CD4-positive, alpha-beta T cell (primary cell): ENCODE data around the gene CHPF2. TPM values are rescaled to one million over a fixed set of nuclear protein-coding genes. Genes with fewer than 3 reads are reported as not detected.

Source experiments
- ATAC-seq: fragments of 200-7000 bp; cut with Tn5 transposase; one replicate; pipeline ENCODE4 v1.10.0; 2022; ENCODE audit warnings: mild to moderate bottlenecking; ENCODE audit not compliant: poor library complexity
- CTCF ChIA-PET: fragments of 350-600 bp; sonication (Branson Sonifier 250); formaldehyde crosslinking; loops from one replicate; lab custom pipeline; 2021; ENCODE audit warnings: antibody characterized with exemption, inconsistent platforms; lab: Charles Lee
- POLR2A ChIA-PET: fragments of 350-600 bp; sonication (Branson Sonifier 250); formaldehyde crosslinking; loops from one replicate; lab custom pipeline; 2021; ENCODE audit warnings: antibody characterized with exemption, inconsistent platforms; lab: Charles Lee
- DNase-seq, 14 experiments: peaks; one replicate each; pipeline ENCODE4 v3.0.0-alpha.2; 2013 to 2020; ENCODE audit warnings: mixed read lengths in 2 of 14
- H3K27ac ChIP-seq, 2 donors: one replicate each; pipeline versions ENCODE4 v1.5.1 to v1.7.0; 2013; ENCODE audit warnings: low read length in 2 of 2, low read depth in 1 of 2, mild to moderate bottlenecking in 1 of 2
- H3K27me3 ChIP-seq, 2 experiments: 1 replicate in 1 of 2; 2 replicates in 1 of 2; pipeline versions ENCODE4 v1.6.1 to v1.7.0; 2013; ENCODE audit warnings: low read length in 2 of 2, control low read depth in 1 of 2, mild to moderate bottlenecking in 1 of 2, moderate library complexity in 1 of 2; ENCODE audit not compliant: insufficient read depth in 2 of 2, control insufficient read depth in 1 of 2
- H3K36me3 ChIP-seq: one replicate; pipeline ENCODE4 v1.6.1; 2013; ENCODE audit warnings: low read length, control low read depth; ENCODE audit not compliant: insufficient read depth
- H3K4me1 ChIP-seq: one replicate; pipeline ENCODE4 v1.6.1; 2013; ENCODE audit warnings: low read length, control low read depth; ENCODE audit not compliant: insufficient read depth
- H3K4me3 ChIP-seq: one replicate; pipeline ENCODE4 v1.5.1; 2013; ENCODE audit warnings: mild to moderate bottlenecking, low read length, moderate library complexity
- H3K9me3 ChIP-seq, 2 experiments: 1 replicate in 1 of 2; 2 replicates in 1 of 2; pipeline versions ENCODE4 v1.6.1 to v1.7.0; 2013; ENCODE audit warnings: low read length in 2 of 2, mild to moderate bottlenecking in 2 of 2, control low read depth in 1 of 2, moderate library complexity in 1 of 2; ENCODE audit not compliant: control insufficient read depth in 1 of 2, insufficient read depth in 1 of 2
- H3K27ac Mint-ChIP-seq: one replicate; pipeline ENCODE4 v1.8.0; 2020; ENCODE audit warnings: mixed read lengths
- H3K27me3 Mint-ChIP-seq: one replicate; pipeline ENCODE4 v1.8.0; 2021; ENCODE audit warnings: mixed read lengths
- H3K36me3 Mint-ChIP-seq: one replicate; pipeline ENCODE4 v1.8.0; 2021; ENCODE audit warnings: low read depth, mixed read lengths
- H3K4me1 Mint-ChIP-seq: one replicate; pipeline ENCODE4 v1.8.0; 2021; ENCODE audit warnings: low read depth, mixed read lengths
- H3K4me3 Mint-ChIP-seq: one replicate; pipeline ENCODE4 v1.8.0; 2020; ENCODE audit warnings: mild to moderate bottlenecking, mixed read lengths
- H3K9me3 Mint-ChIP-seq: one replicate; pipeline ENCODE4 v1.8.0; 2020; ENCODE audit warnings: mixed read lengths
- CTCF ChIP-seq: fragments of 200-600 bp; IDR thresholded peaks from one replicate; pipeline ENCODE4 v1.8.0; 2022; ENCODE audit warnings: antibody characterized with exemption, mild to moderate bottlenecking
- intact Hi-C, 2 experiments: fragments of 100-400 bp; cut with DNase I in 1 of 2; cut with micrococcal nuclease in 1 of 2; formaldehyde crosslinking; loops; one replicate each; pipeline versions ENCODE4 v1.15.1 to v1.9.0; 2023 to 2025; cut with DNase I, micrococcal nuclease
- total RNA-seq, 174 experiments: library from RNA in 2 of 174; stranded (reverse) in 2 of 174; gene quantifications; one replicate each; pipeline ENCODE4 v1.2.3 and lab custom pipeline; 2021 to 2026

CHPF2 gene
- total RNA-seq, 2 experiments from 2014 or later: 29.6 to 30.5 TPM

- Mint-ChIP-seq H3K27me3 (no peaks in the 10 kb centered on the region), H3K4me1 (peaks cover 32% of the 10 kb centered on the region), H3K9me3 (no peaks in the 10 kb centered on the region), H3K4me3 (no peak overlapping the region), H3K36me3 (peaks cover 36% of the 10 kb centered on the region), H3K27ac (no peak overlapping the region)
- Histone ChIP-seq H3K9me3 (no peaks in the 10 kb centered on the region), H3K36me3 (peaks cover 44% of the 10 kb centered on the region), H3K27ac (no peak overlapping the region), H3K4me1 (peaks cover 32% of the 10 kb centered on the region), H3K4me3 (no peak overlapping the region), H3K27me3 (no peaks in the 10 kb centered on the region)
- ChIA-PET CTCF (no interaction called here), POLR2A (no interaction called here)
- TF ChIP-seq CTCF: no peak
- ATAC-seq: no peak
- intact Hi-C loops: no loop called here
- DNase-seq: no peak
These were observed 6.0 kb downstream of the CHPF2 start for GRCh38 chr7:151238190-151238810.

- no peaks in the 10 kb centered on the region for H3K9me3 ChIP-seq
- Mint-ChIP-seq H3K9me3 (no peaks in the 10 kb centered on the region), H3K27me3 (peaks cover 4% of the 10 kb centered on the region), H3K27ac (no peak overlapping the region), H3K36me3 (peaks cover 31% of the 10 kb centered on the region), H3K4me3 (no peak overlapping the region), H3K4me1 (peaks cover 32% of the 10 kb centered on the region)
- POLR2A ChIA-PET: interaction anchor here (1.3 kb wide), 1 partner anchor 10 kb away, joined by 4 read pairs; no protein-coding TSS in a partner anchor
- peaks cover 32% of the 10 kb centered on the region for H3K4me1 ChIP-seq
- DNase-seq (no peak), ATAC-seq (no peak)
- H3K4me3 ChIP-seq: no peak overlapping the region
- no peaks in the 10 kb centered on the region for H3K27me3 ChIP-seq
- TF ChIP-seq CTCF: no peak
- H3K27ac ChIP-seq: no peak overlapping the region
- intact Hi-C loops: no loop called here
- H3K36me3 ChIP-seq: peaks cover 44% of the 10 kb centered on the region
- CTCF ChIA-PET: no interaction called here
These were observed 6.9 kb downstream of the CHPF2 start for GRCh38 chr7:151238924-151239836.

GRCh38 chr7:151239837-151240459, 7.7 kb downstream of the CHPF2 start:
- Histone ChIP-seq H3K4me3 (no peak overlapping the region), H3K36me3 (peaks cover 40% of the 10 kb centered on the region), H3K27me3 (peaks cover 5% of the 10 kb centered on the region in 2 experiments), H3K4me1 (peaks cover 33% of the 10 kb centered on the region), H3K9me3 (no peaks in the 10 kb centered on the region), H3K27ac (no peak overlapping the region)
- peaks cover 32% of the 10 kb centered on the region for H3K4me1 Mint-ChIP-seq
- intact Hi-C loops: loop anchor here in 1 of 2 experiments (10.0 kb wide), 1 partner anchor 75 kb away; the partner anchor contains the start of gene GBX1
- H3K27ac Mint-ChIP-seq: no peak overlapping the region
- peaks cover 12% of the 10 kb centered on the region for H3K27me3 Mint-ChIP-seq
- no peak for DNase-seq
- H3K9me3 Mint-ChIP-seq: no peaks in the 10 kb centered on the region
- H3K36me3 Mint-ChIP-seq: peaks cover 24% of the 10 kb centered on the region
- no peak for TF ChIP-seq CTCF
- CTCF ChIA-PET: no interaction called here
- POLR2A ChIA-PET: interaction anchor here (1.3 kb wide), 1 partner anchor 9 kb away, joined by 4 read pairs; no protein-coding TSS in a partner anchor
- H3K4me3 Mint-ChIP-seq: no peak overlapping the region
- no peak for ATAC-seq
